NT2/D1 (cell line): ENCODE data around the gene OAS1.

ENCODE experiments used
- DNase-seq: peaks from one replicate; pipeline ENCODE4 v3.0.0-alpha.2; 2011; ENCODE audit warnings: low read depth, low spot score
- H3K27me3 ChIP-seq: 2 replicates; pipeline ENCODE4 v1.6.0; 2011; ENCODE audit warnings: mild to moderate bottlenecking; ENCODE audit not compliant: insufficient read length, insufficient read depth
- H3K36me3 ChIP-seq: 2 replicates; pipeline ENCODE4 v1.6.1; 2011; ENCODE audit warnings: mild to moderate bottlenecking, low read length, mixed read lengths; ENCODE audit not compliant: insufficient read depth, insufficient read length
- H3K4me1 ChIP-seq: 2 replicates; pipeline ENCODE4 v1.5.1; 2011; ENCODE audit not compliant: insufficient read depth, insufficient read length
- H3K4me3 ChIP-seq: 2 replicates; pipeline ENCODE4 v1.5.1; 2011; ENCODE audit warnings: low read depth; ENCODE audit not compliant: insufficient read length
- H3K9ac ChIP-seq: 2 replicates; pipeline ENCODE4 v1.6.0; 2011; ENCODE audit warnings: low read depth; ENCODE audit not compliant: insufficient read length
- H3K9me3 ChIP-seq: 2 replicates; pipeline ENCODE4 v1.5.1; 2011; ENCODE audit warnings: mild to moderate bottlenecking, low read length; ENCODE audit not compliant: insufficient read depth
- SUZ12 ChIP-seq: IDR thresholded peaks from 2 replicates; pipeline ENCODE4 v1.6.1; 2011; ENCODE audit not compliant: insufficient read length, insufficient read depth; ENCODE audit errors: extremely low read depth
- YY1 ChIP-seq: IDR thresholded peaks from 2 replicates; pipeline ENCODE4 v1.6.1; 2011; ENCODE audit not compliant: insufficient read length, insufficient read depth
- ZNF274 ChIP-seq: IDR thresholded peaks from 2 replicates; pipeline ENCODE4 v1.6.1; 2011; ENCODE audit warnings: mild to moderate bottlenecking, low read depth, low read length

OAS1 gene

DNA sequence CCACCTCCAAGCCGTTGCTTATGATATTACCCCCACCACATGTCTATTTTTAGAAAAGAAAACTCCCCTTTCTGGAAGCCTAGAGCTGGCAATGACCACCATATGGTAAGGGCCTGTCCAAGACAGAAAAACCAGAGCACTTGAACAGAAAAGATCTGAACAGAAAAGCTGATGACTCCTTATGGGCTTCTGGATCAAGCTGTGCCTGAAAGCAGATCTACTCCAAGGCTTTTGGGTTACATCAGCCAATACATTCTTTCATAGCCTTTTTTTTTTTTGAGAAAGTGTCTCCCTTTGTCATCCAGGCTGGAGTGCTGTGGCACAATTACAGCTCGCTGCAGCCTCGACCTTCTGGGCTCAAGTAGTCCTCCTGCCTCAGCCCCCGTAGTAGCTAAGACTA is 54.8 kb downstream of the OAS1 start:
- Histone ChIP-seq H3K4me3 (no peak overlapping the region), H3K9ac (no peak overlapping the region), H3K4me1 (no peaks in the 10 kb centered on the region), H3K9me3 (peaks cover 20% of the 10 kb centered on the region), H3K27me3 (no peaks in the 10 kb centered on the region), H3K36me3 (peaks cover 3% of the 10 kb centered on the region)
- TF ChIP-seq ZNF274 = no peak
- no peak for TF ChIP-seq SUZ12
- no peak for TF ChIP-seq YY1
- DNase-seq = no peak

- no peaks in the 10 kb centered on the region for H3K27me3 ChIP-seq
- no peak for TF ChIP-seq YY1
- no peak for TF ChIP-seq SUZ12
- no peak for TF ChIP-seq ZNF274
- H3K36me3 ChIP-seq = peaks cover 6% of the 10 kb centered on the region
Measured at GRCh38 chr12:112962561-112962960, 55.8 kb downstream of the OAS1 start.

GRCh38 chr12:112963227-112963861 is 56.6 kb downstream of the OAS1 start:
- Histone ChIP-seq H3K4me3 (no peak overlapping the region), H3K36me3 (peaks cover 6% of the 10 kb centered on the region), H3K4me1 (no peaks in the 10 kb centered on the region), H3K9ac (no peak overlapping the region), H3K9me3 (peaks cover 20% of the 10 kb centered on the region), H3K27me3 (no peaks in the 10 kb centered on the region)
- TF ChIP-seq SUZ12 = no peak
- no peak for TF ChIP-seq ZNF274
- TF ChIP-seq YY1 = no peak
- DNase-seq = no peak

More at GRCh38 chr12:112962561-112962960, 55.8 kb downstream of the OAS1 start:
- Histone ChIP-seq H3K4me1 (no peaks in the 10 kb centered on the region), H3K9ac (no peak overlapping the region), H3K9me3 (peaks cover 20% of the 10 kb centered on the region), H3K4me3 (no peak overlapping the region)
- DNase-seq = no peak

DNA sequence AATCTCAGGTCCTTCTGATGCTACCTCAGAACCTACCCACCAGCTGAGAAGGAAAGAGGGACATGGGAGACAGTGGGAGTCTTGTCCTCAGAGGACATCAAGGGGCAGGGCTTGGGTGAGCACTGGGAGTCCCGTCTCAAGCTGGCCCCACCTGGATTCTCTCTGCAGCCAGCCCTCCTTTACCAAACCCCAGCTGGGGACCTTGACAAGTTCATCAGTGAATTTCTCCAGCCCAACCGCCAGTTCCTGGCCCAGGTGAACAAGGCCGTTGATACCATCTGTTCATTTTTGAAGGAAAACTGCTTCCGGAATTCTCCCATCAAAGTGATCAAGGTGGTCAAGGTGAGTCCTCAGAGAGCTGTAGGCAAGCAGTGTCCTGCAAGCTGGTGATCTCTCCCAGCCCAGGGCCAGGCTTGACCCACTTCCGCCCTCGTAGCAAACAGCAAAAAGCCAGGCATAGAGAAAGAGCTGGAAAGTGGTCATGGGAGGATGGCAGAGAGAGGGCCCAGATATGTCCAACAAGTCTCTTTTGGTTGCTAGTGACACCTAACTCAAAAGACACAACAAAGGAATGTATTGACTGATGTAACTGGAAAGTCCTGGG is 57.4 kb downstream of the OAS1 start:
- Histone ChIP-seq H3K9me3 (peaks cover 12% of the 10 kb centered on the region), H3K4me1 (no peaks in the 10 kb centered on the region), H3K9ac (no peak overlapping the region), H3K27me3 (no peaks in the 10 kb centered on the region), H3K36me3 (peaks cover 6% of the 10 kb centered on the region), H3K4me3 (no peak overlapping the region)
- no peak for DNase-seq
- no peak for TF ChIP-seq ZNF274
- no peak for TF ChIP-seq YY1
- no peak for TF ChIP-seq SUZ12

- TF ChIP-seq YY1 = no peak
- no peak for TF ChIP-seq SUZ12
- TF ChIP-seq ZNF274 = no peak
- no peak for DNase-seq
- no peaks in the 10 kb centered on the region for H3K4me1 ChIP-seq
- H3K9me3 ChIP-seq = peaks cover 5% of the 10 kb centered on the region
- peaks cover 6% of the 10 kb centered on the region for H3K36me3 ChIP-seq
- no peak overlapping the region for H3K4me3 ChIP-seq
- H3K9ac ChIP-seq = no peak overlapping the region
- H3K27me3 ChIP-seq = no peaks in the 10 kb centered on the region
Measured at GRCh38 chr12:112964915-112965314, 58.2 kb downstream of the OAS1 start.

DNA sequence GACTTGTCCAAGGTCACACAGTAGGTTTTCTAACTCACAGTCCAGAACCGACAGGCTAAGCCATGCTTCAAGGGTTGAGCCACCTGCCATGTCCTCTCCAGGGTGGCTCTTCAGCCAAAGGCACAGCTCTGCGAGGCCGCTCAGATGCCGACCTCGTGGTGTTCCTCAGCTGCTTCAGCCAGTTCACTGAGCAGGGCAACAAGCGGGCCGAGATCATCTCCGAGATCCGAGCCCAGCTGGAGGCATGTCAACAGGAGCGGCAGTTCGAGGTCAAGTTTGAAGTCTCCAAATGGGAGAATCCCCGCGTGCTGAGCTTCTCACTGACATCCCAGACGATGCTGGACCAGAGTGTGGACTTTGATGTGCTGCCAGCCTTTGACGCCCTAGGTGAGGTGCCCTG is 58.9 kb downstream of the OAS1 start:
- Histone ChIP-seq H3K4me3 (no peak overlapping the region), H3K36me3 (peaks cover 6% of the 10 kb centered on the region)
- TF ChIP-seq YY1 (no peak), SUZ12 (no peak), ZNF274 (no peak)

DNA sequence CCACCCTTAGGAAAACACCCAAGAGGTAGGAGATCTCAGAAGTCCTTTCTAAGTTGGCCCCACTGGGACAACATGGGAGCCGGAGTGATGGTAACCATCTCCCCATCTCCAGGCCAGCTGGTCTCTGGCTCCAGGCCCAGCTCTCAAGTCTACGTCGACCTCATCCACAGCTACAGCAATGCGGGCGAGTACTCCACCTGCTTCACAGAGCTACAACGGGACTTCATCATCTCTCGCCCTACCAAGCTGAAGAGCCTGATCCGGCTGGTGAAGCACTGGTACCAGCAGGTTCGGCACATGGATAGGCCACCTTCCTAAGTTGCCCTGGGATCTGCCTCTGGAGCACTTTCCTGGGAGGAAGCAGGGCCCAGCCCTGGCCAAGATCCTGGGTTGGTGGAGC is 60.5 kb downstream of the OAS1 start:
- H3K9me3 ChIP-seq = no peaks in the 10 kb centered on the region
- no peaks in the 10 kb centered on the region for H3K4me1 ChIP-seq
- no peak overlapping the region for H3K4me3 ChIP-seq
- peaks cover 3% of the 10 kb centered on the region for H3K36me3 ChIP-seq
- no peak overlapping the region for H3K9ac ChIP-seq
- no peak for DNase-seq
- no peak for TF ChIP-seq ZNF274
- no peak for TF ChIP-seq YY1
- TF ChIP-seq SUZ12 = no peak
- H3K27me3 ChIP-seq = no peaks in the 10 kb centered on the region

More for the DNA sequence above, 58.9 kb downstream of the OAS1 start:
- Histone ChIP-seq H3K4me1 (no peaks in the 10 kb centered on the region), H3K9ac (no peak overlapping the region), H3K9me3 (no peaks in the 10 kb centered on the region), H3K27me3 (no peaks in the 10 kb centered on the region)
- DNase-seq = no peak
